NCI-H146 treated with DMSO at 0.1 percent for 48 hours (cell line): ENCODE measurements around the gene KPNB1.

Experiments
- DNase-seq: peaks from one replicate; lab custom pipeline; 2025; ENCODE audit not compliant: unreplicated experiment; lab: John Stamatoyannopoulos, UW

The KPNB1 gene

DNA sequence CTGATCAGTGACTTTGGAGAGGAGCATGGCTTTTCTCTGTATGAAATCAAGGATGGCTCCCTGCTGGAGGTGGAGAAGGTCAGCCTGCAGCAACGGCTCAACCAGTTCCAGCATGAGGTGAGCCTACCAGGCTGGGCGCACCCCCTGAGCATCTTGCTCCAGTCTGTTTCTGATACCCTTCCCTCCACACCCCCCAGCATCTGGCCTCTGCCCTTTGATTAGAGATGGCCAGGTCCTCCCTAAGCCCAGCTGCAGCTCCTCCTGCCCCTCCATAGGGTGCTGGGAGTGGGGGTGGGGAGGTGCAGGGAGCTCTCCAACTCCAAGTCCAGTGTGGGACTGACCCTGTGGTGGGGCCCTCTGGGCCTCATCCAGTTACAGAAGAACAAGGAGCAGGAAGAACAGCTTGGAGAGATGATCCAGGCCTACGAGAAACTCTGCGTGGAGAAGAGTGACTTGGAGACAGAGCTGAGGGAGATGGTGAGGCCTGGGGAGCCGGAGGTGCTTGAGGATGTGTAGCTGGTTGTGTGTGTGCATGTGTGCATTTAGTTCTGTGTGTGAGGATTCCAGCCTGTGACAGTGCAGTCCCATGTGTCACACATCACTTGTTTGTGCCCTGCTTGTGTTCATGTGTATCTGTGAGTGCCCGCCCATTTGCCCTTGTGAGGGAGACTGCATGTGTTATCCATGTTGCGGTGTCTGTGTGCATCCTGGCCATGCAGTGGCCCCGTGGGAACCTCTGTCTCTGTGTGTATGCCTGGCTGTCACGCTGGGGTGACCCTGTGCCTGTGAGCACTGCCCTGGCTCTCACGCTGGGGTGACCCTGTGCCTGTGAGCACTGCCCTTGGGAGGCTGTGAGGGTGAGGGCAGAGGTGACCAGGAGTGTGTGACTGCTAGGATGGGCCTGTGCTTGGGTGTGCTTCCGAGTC, 47.3 kb downstream of the KPNB1 start:
- no peak for DNase-seq

DNA sequence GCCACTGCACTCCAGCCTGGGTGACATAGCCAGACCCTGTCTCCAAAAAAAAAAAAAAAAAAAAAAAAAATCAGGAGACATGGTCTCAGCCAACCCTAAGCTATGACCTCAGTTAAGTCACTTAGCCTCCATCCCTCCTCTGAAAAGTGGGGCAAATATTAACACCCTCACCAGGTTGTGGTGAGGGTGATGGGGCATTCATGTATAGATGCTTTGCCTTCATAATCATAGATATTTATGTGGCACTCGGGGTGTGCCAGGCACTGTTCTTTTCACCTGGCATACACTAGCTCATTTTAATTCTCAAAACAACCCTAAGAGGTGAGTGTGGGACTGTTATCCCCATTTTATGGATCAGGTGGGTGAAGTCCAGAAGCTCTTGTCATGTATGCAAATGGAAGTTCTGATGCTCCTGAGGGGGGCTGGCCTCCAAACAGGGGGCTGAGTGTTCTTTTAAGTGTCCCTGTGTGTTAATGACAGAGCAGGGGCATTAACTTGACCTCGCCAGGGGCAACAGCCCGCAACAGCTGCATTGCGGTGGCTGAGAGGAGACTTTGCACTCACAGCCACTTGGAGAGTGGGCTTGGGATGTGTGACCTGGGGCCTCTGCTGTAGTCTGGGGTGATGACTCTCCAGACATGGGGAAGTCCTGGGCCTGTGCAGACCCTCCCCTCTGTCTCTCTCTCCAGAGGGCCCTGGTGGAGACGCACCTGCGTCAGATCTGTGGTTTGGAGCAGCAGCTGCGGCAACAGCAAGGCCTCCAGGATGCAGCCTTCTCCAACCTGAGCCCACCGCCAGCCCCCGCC, 48.4 kb downstream of the KPNB1 start:
- DNase-seq, result no peak

DNA sequence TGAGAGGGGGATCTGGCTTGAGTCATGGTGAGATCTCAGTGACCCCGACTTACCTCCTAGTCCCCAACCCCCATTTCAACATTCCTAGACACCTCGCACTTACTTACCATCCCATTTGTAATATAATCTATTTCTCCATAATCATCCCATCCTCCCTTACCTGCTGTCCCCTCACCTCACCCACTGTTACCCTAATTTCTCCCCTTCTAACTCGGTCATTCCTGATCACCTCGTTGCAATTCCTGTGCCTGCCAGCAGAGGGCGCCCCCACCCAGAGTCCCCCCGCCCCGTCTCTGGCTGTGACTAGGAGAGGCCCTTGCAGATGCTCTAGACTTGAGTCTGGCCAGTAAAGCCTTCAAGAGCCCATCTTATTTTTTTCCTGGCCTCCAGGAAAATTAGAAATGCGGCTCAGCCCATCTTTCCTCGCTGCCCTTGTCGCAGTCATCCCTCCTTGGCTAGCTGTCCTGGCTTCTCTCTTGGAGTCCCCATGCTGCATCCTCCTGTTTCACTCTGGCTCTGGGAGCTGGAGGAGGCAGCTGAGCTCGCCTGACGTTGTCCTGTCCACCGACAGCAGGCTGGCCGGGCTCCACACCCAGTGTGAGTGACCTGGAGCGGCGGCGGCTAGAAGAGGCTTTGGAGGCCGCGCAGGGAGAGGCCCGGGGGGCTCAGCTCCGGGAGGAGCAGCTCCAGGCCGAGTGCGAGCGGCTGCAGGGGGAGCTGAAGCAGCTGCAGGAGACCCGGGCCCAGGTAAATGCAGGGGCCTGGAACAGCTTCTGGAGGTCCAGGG, 49.2 kb downstream of the KPNB1 start:
- DNase-seq, result peak; percentile 23

DNA sequence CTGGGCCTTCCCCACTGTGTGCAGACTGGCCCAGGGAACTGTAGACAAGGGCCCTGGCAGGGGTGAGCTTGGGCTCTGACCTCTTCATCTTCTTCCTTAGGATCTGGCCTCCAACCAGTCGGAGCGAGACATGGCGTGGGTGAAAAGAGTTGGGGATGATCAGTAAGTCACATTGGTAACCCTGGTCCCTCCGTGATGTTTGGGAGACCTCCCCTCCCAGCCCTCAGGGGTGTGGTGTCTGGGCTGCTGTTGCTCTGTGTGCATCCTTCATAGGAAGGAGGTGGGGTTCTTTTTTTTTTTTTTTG, 49.8 kb downstream of the KPNB1 start:
- DNase-seq, result no peak

DNA sequence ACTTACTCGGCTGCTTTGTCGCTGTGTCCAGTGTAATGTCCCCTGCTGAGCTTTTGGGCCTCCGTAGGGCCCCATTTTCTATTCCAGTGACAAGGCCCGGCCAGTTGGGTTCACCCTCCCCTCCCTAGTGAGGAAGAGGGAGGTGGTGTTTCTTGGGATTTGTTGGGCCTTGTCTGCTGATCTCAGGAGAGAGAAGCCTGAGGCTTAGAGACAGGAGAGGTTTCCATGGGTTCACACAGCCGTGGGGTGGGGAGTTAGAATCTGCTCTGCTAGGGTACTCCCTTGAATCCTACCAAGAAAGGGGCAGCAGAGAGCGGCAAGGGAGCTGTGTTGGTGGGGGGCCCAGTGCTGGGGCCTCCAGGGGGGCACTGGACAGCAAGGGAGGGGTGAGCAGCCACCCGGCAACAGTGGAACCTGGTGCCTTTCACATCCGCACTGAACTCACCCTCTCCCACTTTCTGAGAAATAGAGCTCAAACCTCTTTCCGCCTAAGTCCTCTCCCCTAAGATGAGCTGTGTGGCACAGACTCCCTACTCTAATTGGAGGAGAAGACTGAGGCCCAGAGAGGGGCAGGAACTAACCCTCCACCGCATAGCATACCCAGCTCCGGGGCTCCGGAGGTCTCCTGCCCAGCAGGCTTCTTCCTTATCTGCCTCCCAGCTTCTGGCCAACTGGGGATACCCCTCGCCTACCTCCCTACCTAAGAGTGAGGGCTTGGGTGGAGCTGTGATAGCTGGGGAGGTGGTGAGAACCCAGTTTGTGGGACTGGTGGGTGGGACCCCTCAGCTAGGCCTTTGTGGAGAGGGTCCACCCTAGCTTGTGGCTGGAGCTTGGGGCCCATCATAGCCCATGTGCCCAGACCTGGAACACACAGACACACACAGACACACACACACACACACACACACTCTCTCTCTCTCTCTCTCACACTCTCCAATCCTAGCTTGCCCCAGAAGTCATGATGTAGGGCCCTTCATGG, 51.0 kb downstream of the KPNB1 start:
- DNase-seq, result no peak

DNA sequence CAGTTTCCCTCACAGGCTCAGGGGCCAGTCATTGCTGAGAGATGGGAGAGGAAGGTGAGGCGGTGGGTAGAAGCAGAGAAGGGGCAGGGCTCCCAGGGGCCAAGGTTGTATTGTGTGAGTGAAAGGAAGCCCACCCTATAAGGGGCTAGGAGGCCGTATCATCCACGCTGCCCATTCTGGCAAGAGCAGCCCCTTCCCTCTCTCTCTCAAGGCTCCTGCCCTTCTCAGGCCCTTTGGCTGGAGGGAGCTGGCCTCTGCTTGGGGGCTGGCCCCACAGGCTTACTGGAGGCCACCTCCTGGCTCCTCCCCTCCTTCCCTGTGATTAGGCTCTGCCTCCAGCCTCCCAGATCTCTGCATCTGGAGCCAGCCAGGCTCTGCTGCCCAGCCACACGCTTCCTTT, 51.9 kb downstream of the KPNB1 start:
- no peak for DNase-seq

DNA sequence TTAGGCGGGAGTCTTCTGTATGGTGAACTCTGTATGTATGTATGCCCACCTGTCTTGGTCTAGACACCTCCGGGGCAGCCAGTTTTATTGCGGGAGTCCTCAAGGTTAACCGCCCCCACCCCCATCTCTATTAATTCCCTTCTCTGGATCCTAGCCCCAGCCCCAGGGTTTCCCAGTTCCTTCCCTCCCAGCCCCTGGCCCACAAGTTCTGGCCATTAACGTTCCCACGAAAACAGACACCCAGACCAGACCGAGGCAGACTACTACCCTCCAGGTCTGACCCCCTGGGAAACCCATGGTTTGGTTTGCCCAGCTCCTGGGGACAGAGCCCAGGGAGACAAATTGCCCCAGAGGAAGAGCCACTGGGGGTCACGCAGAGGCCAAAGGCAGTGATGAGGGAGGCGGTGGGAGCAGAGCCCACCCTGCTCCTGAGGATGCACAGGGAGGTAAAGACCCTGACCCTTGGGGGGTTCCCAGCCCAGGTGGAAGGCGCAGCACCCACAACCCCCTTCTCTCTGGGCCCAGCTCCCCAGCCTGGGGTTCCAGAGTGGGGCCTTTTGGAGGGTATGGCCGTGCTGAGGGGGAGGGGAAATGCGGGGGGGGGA, 52.8 kb downstream of the KPNB1 start:
- no peak for DNase-seq

DNA sequence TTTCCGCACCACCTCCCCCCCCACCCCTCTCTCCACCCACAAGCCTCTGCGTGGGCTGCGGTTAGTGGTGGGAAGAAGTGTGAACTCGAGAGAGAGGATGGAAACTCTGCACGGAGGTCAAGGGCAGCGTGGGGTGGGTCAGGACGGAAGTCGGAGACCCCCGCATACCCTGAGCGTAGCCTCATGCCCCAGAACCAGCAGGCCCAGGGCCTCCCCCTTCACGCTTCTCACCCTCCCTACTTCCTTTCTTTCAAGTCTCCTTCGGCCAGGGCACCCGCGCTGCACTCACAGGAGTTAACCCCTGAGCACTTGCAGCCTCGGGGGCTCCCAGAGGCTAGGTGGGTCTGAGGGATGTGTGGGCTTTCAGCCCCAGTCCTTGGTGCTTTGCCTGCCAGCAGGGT, 53.5 kb downstream of the KPNB1 start:
- DNase-seq, result no peak

DNA sequence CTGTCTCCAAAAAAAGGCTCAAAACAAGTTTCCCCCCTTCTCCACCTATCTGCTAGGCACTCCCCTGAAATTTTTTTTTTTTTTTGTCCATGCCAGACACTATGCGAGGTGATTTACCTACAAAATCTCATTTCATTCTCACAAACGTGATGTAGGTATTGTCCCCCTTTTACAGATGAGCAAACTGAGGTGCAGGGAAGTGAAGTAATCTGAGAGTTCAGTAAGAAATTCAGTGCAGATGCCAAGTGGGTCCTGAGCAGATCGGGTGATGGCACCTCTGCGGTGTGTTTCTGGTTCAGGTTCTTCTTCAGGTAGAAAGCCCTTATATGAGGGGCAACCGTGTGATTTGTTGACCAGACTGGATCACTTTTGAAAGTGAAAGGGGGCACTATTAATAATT, 54.0 kb downstream of the KPNB1 start:
- no peak for DNase-seq

DNA sequence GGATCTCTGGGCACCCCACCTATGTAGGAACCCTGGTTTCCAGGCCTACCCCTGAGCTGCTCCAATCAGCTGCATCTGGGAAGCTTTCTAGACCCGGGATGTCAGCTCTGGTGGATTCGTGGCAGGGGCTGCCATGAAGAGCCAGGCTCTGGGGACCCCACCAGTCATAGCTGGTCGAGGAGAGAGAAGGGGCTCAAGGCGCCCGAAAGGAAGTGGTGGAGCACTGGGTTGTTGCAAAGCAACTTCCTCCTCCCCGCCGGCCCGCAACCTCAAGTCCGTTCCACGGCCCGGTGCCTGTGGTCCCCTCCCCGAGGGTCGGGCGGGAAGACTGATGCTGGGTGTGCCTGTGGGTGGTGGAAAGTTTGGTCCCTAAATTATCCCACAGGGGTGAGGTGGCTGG, 54.4 kb downstream of the KPNB1 start:
- DNase-seq, result no peak

DNA sequence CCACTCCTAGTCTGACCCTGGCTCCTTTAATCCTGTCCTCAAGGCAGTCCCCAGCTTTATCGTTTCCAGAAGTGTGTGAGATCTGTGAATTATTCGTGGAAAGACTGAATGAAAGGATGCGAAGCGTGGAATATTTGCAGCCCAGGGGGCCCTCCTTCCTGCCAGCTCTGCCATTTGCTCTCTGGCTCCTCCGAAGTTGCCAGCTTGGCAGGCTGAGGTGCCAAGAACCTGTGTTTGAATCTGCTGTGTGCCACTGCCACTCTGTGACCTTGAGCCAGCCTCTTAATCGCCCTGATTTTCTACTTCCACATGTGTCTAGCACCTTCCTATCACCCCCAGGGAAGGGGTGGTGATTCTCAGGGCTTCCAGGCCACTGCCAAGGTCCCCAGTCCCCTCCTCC, 55.0 kb downstream of the KPNB1 start:
- DNase-seq, result no peak

DNA sequence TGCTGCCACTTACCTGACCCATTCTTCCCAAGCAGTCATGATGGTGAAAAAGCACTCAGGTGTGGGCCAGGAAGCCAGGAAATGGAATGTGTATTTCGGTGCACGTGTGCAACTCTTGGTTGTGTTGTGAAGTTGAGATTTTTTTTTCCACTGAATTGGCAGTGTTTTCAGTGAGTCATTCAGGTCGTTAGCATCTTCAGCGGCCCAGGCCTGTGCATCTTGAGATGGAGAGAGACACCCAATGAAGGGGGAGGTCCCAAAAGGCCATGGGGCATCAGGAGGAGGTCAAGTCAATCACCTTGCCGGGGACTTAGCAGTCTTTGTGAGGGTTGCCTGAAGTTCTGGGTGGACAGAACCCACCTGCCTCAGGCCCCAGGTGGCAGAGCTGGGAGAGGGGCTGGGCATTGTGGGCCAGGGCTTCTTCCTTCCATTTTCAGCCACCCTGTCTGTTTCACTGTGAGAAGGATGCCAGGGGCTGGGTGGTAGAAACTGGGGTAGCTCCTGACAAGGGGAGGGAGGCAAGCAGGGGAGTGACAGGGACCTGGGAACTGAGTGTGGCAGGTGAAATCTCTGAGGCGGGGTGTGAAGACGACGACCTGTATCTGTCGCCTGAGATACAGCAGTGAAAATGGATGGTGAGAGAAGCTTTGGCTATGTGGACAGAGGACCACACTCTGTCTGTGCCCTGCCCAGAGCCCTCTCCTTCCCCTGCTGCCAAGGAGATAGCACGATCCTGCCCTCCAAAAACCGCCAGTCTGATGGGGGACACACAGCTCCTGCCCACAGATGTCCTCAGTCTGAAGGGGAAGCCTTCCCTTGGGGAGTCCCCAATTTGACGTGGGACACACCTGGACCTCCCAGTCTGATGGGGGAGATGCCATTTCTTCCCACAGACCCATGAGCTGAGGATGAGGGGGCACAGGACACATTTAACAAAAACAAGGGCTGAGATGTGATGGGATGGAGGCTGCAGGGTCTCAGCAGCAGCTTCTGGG, 56.1 kb downstream of the KPNB1 start:
- DNase-seq, result no peak

DNA sequence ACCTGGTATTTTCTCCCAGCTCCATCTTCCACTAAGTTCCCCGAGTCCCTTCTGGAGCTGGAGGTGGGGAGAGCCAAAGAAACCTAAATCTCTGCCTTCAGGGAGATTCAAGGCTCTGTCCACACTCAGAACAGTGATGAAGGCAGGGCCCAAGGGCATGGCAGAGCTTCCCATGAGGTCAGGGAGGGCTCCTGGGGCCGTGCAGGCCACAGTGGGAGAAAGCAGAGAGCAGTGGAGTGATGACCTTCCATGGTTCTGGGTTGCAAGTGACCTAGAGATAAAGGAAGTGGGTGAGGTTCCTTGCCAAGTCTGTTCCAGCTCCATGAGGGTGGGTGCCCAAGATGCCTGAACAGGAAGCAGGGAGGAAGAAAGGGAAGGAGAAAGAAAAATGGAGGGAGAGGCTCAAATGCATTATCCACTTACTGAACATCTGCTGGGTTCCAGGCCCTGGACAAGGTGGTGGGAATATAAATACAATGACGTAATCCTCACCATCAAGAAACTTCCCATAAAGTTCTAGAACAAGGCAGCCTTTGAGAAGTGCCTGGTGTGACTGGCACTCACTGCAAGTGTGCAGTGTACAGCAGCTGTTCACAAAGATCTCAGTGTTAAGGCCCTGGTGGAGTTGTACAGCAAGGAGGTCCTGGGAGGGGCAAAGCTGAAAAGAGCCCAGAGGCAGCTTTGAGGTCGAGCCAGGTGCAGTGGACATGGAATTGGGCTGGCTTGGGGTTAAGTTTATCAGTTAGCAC, 57.5 kb downstream of the KPNB1 start:
- no peak for DNase-seq

DNA sequence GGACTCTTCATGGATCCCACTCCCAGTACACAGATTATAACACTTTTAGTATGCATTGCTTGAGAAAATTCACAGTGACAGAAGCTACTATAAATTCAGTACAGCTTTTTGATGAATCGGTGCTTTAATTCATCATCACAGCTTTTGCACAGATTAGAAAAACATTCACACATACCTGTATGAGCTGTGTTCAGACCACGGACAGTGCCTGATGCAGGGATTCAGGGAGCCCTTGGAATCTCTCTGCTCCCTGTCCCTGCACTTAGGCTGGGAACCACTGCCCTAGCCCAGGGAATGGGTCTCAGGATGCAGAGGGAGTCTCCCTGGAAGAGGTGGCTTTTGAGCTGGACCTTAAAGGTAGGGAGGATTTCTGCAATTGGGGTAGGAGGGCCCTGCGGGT, 58.2 kb downstream of the KPNB1 start:
- DNase-seq, result no peak

DNA sequence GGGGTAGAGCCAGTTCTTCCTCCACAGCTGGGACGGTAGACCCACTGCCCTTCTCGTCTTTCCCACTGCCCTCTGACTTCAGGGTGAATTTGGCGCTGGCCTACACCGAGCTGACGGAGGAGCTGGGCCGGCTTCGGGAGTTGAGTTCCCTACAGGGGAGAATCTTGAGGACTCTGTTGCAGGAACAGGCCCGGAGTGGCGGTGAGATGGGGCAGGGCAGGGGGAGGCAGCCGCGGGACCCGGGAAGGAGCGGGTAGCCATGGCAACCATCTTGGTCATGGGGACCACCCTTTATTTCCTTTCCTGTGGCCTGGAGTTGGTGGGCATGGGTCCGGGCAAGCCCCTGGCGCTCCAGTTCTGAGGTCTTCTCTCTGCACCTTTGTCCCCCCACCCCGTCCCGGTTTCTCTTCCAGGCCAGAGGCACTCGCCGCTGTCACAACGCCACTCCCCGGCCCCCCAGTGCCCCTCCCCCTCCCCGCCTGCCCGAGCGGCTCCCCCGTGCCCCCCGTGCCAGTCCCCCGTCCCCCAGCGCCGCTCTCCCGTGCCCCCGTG, 58.7 kb downstream of the KPNB1 start:
- DNase-seq, result no peak

DNA sequence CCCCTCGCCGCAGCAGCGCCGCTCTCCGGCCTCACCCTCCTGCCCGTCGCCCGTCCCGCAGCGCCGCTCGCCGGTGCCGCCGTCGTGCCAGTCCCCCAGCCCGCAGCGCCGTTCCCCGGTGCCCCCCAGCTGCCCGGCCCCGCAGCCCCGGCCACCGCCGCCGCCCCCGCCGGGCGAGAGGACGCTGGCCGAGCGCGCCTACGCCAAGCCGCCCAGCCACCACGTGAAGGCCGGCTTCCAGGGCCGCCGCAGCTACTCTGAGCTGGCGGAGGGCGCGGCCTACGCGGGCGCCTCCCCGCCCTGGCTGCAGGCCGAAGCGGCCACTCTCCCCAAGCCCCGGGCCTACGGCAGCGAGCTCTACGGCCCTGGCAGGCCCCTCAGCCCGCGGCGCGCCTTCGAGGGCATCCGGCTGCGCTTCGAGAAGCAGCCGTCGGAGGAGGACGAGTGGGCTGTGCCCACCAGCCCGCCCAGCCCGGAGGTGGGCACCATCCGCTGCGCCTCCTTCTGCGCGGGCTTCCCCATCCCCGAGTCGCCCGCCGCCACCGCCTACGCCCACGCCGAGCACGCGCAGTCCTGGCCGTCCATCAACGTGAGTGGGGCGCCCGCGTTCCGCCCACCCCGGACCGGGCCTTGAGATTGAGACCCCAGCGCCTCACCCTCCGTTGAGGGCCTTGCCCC, 59.3 kb downstream of the KPNB1 start:
- DNase-seq, result no peak

DNA sequence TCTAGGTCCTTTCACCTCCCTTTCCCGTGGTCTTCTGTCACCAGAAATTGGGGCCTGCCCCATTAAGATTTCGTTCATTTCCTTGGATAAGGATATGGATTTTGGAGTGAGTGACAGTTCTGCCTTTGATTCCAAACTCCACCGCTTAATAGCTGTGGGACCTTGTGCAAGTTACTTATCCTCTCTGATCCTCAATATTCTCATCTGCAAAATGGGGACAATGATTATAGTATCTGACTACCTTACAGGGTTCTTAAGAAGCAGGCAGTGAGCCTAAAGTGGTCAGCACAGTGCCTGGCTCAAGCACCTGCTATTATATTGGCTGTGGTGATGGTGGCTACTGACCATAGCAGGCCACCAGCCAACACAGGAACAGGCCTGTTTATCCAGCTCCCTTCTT, 59.9 kb downstream of the KPNB1 start:
- DNase-seq, result no peak
